Endothelial cell (in vitro differentiated cells): ENCODE measurements around the gene SYNDIG1. TPM values are rescaled to one million over a fixed set of nuclear protein-coding genes. Genes with fewer than 3 reads are reported as not detected.

ENCODE experiments used
- DNase-seq: peaks from one replicate; pipeline ENCODE4 v3.0.0; 2021; ENCODE audit warnings: low spot score
- H3K27ac Mint-ChIP-seq: one replicate; pipeline ENCODE4 v1.8.0; 2021; ENCODE audit warnings: mixed read lengths, inconsistent platforms; ENCODE audit not compliant: unreplicated experiment
- H3K27me3 Mint-ChIP-seq: one replicate; pipeline ENCODE4 v1.8.0; 2021; ENCODE audit warnings: mild to moderate bottlenecking, moderate library complexity, mixed read lengths, inconsistent platforms; ENCODE audit not compliant: unreplicated experiment
- H3K36me3 Mint-ChIP-seq: one replicate; pipeline ENCODE4 v1.8.0; 2021; ENCODE audit warnings: mild to moderate bottlenecking, low read depth, mixed read lengths, inconsistent platforms; ENCODE audit not compliant: unreplicated experiment
- H3K4me1 Mint-ChIP-seq: one replicate; pipeline ENCODE4 v1.8.0; 2021; ENCODE audit warnings: mild to moderate bottlenecking, mixed read lengths, inconsistent platforms; ENCODE audit not compliant: unreplicated experiment
- H3K4me3 Mint-ChIP-seq: one replicate; pipeline ENCODE4 v1.8.0; 2021; ENCODE audit warnings: mild to moderate bottlenecking, mixed read lengths, inconsistent platforms; ENCODE audit not compliant: unreplicated experiment
- H3K9me3 Mint-ChIP-seq: one replicate; pipeline ENCODE4 v1.8.0; 2021; ENCODE audit warnings: mixed read lengths, inconsistent platforms; ENCODE audit not compliant: unreplicated experiment
- CTCF ChIP-seq: fragments of 200-600 bp; sonication (generic); IDR thresholded peaks from one replicate; pipeline ENCODE4 v1.5.0; 2021; ENCODE audit warnings: antibody characterized with exemption; ENCODE audit not compliant: unreplicated experiment
- total RNA-seq: library from RNA; stranded (reverse); fragmentation: NEBNext Ultra II Directional; extraction: Animal tissue kit (Norgen Biotek cat#: 25700); gene quantifications from one replicate; pipeline ENCODE4 v1.2.1, GENCODE V29; 2021; ENCODE audit not compliant: unreplicated experiment

Gene SYNDIG1
- total RNA-seq, 1 donor from 2014 or later, result 8.1 TPM

- H3K27me3 Mint-ChIP-seq, result no peaks in the 10 kb centered on the region
- no peak overlapping the region for H3K4me3 Mint-ChIP-seq
- DNase-seq, result no peak
- peaks cover 9% of the 10 kb centered on the region for H3K4me1 Mint-ChIP-seq
- H3K9me3 Mint-ChIP-seq, result no peaks in the 10 kb centered on the region
- H3K27ac Mint-ChIP-seq, result no peak overlapping the region
- TF ChIP-seq CTCF, result no peak
- H3K36me3 Mint-ChIP-seq, result no peaks in the 10 kb centered on the region
Observed at GRCh38 chr20:24636626-24637025, 167.2 kb downstream of the SYNDIG1 start.

- no peaks in the 10 kb centered on the region for H3K36me3 Mint-ChIP-seq
- no peak overlapping the region for H3K4me3 Mint-ChIP-seq
- H3K27me3 Mint-ChIP-seq, result no peaks in the 10 kb centered on the region
- no peak for DNase-seq
- no peak for TF ChIP-seq CTCF
- no peaks in the 10 kb centered on the region for H3K9me3 Mint-ChIP-seq
- H3K4me1 Mint-ChIP-seq, result peaks cover 7% of the 10 kb centered on the region
- H3K27ac Mint-ChIP-seq, result no peak overlapping the region
Observed at GRCh38 chr20:24637087-24637486, 167.7 kb downstream of the SYNDIG1 start.

DNA sequence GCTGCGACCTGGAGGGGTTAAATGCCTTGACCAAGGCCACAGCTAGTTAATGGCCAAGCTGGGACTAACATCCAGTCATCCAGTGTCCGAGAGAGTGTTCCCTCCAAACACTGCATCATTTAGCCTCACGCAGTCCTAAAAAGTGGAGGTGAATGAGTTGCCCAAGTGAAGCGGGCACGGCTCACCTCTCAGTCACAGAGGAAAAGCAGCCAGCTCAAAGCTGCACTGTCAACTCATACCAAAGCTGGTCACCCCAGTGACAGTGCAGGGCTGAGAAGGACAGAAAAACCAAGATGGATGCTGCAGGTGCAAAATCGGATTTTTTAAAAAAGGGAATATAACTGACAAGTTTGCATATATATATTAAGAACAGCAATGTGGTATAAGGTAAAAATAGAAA, 168.5 kb downstream of the SYNDIG1 start:
- no peaks in the 10 kb centered on the region for H3K9me3 Mint-ChIP-seq

GRCh38 chr20:24638591-24639548, 169.4 kb downstream of the SYNDIG1 start:
- H3K36me3 Mint-ChIP-seq, result no peaks in the 10 kb centered on the region
- no peak overlapping the region for H3K4me3 Mint-ChIP-seq
- no peak overlapping the region for H3K27ac Mint-ChIP-seq
- no peaks in the 10 kb centered on the region for H3K9me3 Mint-ChIP-seq
- peaks cover 1% of the 10 kb centered on the region for H3K27me3 Mint-ChIP-seq
- DNase-seq, result no peak
- no peak for TF ChIP-seq CTCF
- no peaks in the 10 kb centered on the region for H3K4me1 Mint-ChIP-seq

More for the DNA sequence above, 168.5 kb downstream of the SYNDIG1 start:
- TF ChIP-seq CTCF, result no peak
- Mint-ChIP-seq H3K27ac (no peak overlapping the region), H3K4me1 (peaks cover 3% of the 10 kb centered on the region), H3K4me3 (no peak overlapping the region), H3K27me3 (no peaks in the 10 kb centered on the region), H3K36me3 (no peaks in the 10 kb centered on the region)
- DNase-seq, result no peak

- H3K9me3 Mint-ChIP-seq, result no peaks in the 10 kb centered on the region
Observed at GRCh38 chr20:24640276-24640675, 170.8 kb downstream of the SYNDIG1 start.

More at GRCh38 chr20:24640276-24640675, 170.8 kb downstream of the SYNDIG1 start:
- Mint-ChIP-seq H3K4me3 (no peak overlapping the region), H3K36me3 (no peaks in the 10 kb centered on the region), H3K27ac (no peak overlapping the region), H3K4me1 (no peaks in the 10 kb centered on the region), H3K27me3 (peaks cover 3% of the 10 kb centered on the region)
- TF ChIP-seq CTCF, result no peak
- DNase-seq, result no peak
